ENCODE results near the gene ANKRD63. TPM values are rescaled to one million over a fixed set of nuclear protein-coding genes. Genes with fewer than 3 reads are reported as not detected.

ANKRD63 gene
- total RNA-seq, 2 experiments from 2014 or later = 0.17 TPM; not detected in 1

DNA sequence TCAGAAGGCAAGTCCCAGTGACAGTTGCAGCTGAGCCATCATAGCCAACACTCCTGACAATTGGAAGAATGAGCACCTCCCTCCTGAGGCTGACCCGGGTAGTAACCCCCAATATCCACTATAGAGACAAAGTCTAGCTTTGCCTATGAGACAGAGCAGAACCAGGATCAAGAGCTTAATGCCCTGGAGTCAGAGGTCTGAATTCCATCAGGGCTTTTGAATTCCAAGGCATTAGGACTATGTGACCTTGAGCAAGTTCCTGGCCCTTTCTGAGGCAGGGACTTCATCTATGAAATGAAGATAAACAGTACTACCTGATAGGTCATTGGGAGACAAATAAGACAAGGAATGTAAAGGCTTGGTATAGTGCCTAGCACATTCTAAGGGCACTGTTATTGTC, 37.5 kb upstream of the ANKRD63 start:
- ChIA-PET POLR2A (interaction anchor here (1.0 kb wide), 1 partner anchor 12 kb away, joined by 3 read pairs; no protein-coding TSS in a partner anchor), CTCF (interaction anchor here (0.8 to 9.5 kb wide), 7 partner anchors 10 to 103 kb away, joined by 3 to 95 read pairs (median 5); partner anchors contain the start of genes ANKRD63, CCDC9B and PLCB2)

DNA sequence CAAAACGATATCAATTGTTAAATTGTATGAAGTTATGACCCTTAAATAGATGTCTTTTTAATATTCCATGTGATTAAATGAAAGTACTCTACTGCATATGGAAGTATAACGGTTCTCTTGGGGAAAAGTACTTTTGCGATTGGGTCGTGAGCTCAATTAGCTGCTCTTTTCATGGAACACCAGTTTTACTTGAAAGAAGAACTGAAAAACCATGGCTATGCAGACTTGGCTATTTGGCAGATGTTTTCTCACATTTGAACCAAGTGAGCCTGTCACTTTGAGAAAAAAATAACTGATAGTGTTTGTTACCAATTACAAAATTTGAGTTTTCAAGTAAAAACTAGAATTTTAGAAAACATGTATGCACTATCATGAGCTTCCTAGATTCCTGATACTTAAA, 34.7 kb upstream of the ANKRD63 start:
- POLR2A ChIA-PET = interaction anchor here (0.6 kb wide), 1 partner anchor 92 kb away, joined by 3 read pairs; no protein-coding TSS in a partner anchor
- CTCF ChIA-PET = interaction anchor here (1.2 to 9.5 kb wide), 5 partner anchors 9 to 50 kb away, joined by 3 to 95 read pairs (median 3); partner anchors contain the start of gene CCDC9B

DNA sequence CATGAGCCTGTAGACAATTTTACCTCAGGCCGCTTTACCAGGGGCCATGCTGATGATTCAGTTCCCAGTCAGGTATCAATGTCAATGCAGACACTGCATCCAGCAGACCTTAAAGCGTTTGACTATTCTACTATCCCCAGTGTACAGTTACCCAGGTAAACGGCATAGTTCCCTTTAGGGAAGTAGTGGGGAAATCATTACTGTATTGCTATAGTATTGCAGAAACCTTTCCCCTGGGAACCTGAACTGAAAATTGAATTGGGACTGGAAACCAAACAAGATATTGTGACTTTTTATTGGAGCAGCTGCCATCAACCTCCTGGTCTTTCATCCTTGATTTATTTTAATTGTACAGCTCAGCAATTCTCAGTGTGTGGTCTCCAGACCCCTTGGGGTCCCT, 34.1 kb upstream of the ANKRD63 start:
- ChIA-PET CTCF (interaction anchor here (0.6 to 9.5 kb wide), 4 partner anchors 21 to 51 kb away, joined by 3 to 95 read pairs (median 3); partner anchors contain the start of gene CCDC9B), POLR2A (interaction anchor here (0.6 kb wide), 1 partner anchor 91 kb away, joined by 3 read pairs; no protein-coding TSS in a partner anchor)

DNA sequence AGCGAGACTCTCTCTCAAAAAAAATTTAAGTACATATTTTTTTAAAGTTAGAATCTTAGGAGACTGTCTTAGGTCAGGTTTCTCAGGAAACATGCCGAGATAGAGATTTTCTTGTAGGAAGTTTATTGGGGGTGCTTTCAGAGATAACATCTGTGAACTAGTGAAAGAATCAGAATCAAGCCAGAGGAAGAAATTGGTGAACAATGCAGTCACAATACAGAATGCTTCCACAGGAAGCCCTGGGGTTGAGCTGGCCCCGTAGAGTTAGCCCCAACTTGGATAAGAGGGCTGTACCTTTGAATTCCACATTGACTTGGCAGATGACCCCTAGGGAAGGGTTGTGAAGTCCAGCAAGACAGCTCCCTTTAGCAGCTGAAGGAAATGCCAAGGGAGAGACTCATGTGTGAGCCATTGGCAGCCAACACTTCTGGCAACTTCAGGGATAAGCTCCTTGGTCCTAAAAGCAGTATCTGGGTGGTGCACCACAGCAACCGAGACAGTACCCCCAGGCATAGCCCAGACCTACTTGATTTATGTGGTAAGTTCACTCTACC, 31.9 kb upstream of the ANKRD63 start:
- POLR2A ChIA-PET = no interaction called here
- CTCF ChIA-PET = interaction anchor here (1.6 to 9.5 kb wide), 3 partner anchors 23 to 40 kb away, joined by 5 to 95 read pairs (median 10); partner anchors contain the start of gene CCDC9B

DNA sequence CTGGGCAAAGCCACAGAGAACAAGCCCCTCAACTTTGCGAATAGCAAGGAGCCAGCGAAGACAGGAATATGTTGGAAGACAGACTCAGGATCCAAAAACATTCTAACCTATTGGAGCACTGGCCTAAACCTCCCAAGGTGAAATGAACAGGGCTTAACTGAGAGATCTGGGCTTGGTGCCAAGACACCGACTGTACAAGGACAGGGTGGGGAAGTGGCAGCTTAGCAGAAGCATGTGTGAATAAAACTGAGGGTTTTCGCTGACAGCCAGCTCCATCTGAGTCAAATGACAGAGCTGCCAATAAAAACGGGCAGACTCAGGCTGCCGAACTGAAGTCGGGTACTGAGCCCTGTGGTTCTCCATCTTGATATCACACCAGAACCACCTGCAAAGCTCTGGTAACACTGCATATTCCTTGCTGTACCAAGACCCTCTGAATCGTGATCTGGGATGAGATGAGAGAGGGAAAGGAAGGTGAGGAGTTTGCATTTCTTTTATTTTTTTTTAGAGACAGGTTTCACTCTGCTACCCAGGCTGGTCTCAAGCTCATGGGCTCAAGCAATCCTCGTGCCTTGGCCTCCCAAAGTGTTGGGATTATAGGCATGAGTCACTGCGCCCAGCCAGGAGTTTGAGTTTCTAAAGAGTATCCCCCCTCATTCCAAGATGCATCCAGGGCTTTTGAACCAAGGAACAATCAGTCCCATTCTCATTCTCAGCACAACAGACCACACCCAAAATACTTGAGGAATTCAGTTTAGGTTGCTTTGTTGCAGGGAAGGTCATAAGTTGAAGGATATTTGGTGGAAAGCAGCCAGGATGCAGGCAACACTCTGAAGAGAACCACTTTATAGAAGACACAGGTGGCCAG, 30.9 kb upstream of the ANKRD63 start:
- CTCF ChIA-PET = interaction anchor here (0.6 to 7.9 kb wide), 5 partner anchors 7 to 247 kb away, joined by 3 to 102 read pairs (median 10); partner anchors contain the start of gene INAFM2

DNA sequence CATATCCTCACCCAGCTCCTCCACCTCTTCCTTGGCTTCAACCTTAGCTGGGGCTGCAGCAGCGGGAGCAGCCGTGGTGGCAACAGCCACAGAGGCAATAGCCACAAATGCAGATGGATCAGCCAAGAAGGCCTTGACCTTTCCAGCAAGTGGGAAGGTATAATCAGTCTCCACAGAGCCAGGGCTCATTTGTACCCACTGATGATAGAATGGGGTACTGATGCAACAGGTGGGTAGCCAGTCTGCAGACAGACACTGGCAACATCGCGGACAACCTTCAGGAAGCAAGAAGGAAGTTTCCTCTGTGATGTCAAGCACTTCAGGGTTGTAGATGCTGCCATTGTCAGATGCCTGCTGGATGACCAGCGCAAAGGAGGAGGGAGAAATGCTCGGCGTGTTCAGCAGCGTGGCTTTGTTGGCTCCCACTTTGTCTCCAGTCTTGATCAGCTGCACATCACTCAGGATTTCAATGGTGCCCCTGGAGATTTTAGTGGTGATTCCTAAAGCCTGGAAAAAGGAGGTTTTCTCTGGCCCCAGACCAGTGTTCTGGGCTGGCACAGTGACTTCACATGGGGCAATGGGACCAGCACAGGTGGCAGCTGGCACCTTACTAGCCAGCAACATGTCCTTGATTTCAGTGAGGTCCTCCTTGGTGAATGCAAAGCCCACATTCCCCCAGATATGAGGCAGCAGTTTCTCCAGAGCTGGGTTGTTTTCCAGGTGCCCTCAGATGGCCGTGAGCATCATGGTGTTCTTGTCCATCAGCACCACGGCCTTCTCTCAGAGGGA, 29.7 kb upstream of the ANKRD63 start:
- ChIA-PET CTCF (interaction anchor here (1.4 to 7.9 kb wide), 5 partner anchors 9 to 39 kb away, joined by 6 to 102 read pairs (median 59); partner anchors contain the start of gene INAFM2), POLR2A (no interaction called here)

More for the DNA sequence above, 30.9 kb upstream of the ANKRD63 start:
- POLR2A ChIA-PET = no interaction called here

DNA sequence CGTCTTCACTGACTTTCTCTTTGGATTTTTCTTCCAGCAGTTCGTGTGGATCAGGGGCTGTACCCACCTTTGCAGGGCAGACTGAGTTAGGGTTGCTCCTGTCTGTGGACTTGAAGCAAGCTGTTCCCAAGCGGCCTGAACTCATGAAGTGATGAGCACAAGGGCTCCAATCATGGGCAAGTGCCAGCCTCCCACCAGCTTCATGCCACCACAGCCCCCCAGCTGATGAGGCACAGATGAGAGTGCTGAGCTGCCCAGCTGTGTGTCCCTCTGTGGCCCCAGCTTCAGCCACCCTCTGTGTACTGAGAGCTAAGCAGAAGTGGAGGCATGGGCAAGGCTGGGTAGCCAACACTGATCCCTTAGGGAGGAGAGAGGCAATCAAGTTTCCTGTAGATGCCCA, 28.1 kb upstream of the ANKRD63 start:
- ChIA-PET POLR2A (no interaction called here), CTCF (interaction anchor here (0.7 to 7.9 kb wide), 9 partner anchors 10 to 478 kb away, joined by 3 to 102 read pairs (median 5); partner anchors contain the start of genes ANKRD63 and INAFM2)

DNA sequence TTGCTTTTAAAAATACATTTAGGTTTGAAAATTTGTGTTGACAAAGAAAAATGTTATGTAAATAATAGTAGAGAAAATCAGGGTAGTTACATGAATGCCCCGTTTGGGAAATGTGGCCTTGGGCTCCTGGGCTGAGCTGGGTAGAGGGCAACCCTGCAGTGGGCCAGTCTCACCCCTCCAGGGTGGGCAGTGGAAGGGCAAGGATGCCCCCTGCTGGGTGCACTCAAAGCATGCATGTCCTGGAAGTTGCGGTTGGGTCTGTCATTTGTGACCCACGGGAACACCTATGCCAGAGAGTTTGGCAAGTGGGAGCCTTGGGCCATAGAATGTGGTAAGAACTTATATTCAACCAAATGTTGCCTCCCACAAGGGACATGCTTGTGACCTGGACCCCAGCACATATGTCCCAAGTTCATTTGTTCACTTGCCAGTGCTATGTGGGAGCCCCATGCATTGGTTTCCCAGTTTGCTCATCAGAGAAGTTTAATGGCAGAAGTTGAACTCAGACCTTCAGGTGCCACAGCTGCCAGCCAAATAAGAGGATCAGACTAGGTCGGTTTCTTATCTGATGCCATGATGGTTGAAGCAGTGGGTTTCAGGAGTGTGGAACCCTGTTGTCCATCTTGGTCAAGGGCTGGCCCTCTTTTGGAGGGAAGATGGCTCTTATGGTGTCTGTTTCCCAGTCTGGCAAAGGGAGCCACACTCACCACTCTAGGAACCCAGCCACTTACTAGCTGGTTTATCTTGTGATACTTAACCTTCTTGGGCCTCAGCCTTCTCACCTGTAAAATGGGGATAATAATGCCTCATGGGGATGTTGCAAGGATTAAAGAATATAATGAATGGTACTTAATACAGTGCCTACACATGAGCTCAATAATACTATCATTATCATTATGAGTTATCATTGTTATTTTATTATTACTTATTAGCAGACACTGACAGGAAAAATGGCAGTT, 27.4 kb upstream of the ANKRD63 start:
- POLR2A ChIA-PET = interaction anchor here (1.6 to 2.0 kb wide), 2 partner anchors 27 to 31 kb away, joined by 6 to 7 read pairs; partner anchors contain the start of gene ANKRD63
- CTCF ChIA-PET = interaction anchor here (0.7 to 7.9 kb wide), 12 partner anchors 11 to 478 kb away, joined by 3 to 102 read pairs (median 5); partner anchors contain the start of genes ANKRD63 and INAFM2

DNA sequence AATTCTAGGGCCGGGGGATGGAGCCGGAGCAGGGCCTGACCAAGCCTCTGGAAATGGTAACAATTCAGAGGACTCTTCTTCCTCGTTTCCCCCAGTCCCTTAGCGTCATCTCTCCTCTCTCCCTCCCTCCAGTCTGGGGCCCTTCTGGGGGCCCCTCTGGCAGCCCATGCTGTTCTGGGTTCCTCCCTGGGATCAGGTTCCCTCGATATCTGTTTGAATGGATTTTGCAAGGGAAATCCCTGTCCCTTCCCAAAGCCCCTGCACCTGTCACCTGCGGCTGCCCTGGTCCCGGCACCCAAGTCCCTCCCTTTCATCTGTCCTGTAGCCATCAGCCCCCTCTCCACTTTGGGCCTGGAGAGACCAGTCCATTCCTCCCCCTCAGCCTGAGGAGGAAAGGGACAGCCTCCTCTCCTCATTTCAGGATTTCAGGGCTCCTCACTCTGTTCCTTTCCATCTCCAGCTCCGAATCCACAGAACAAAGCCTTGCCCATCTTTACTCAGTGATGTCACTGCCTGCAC, 26.5 kb upstream of the ANKRD63 start:
- ChIA-PET CTCF (interaction anchor here (0.8 to 7.9 kb wide), 12 partner anchors 8 to 231 kb away, joined by 3 to 102 read pairs (median 4); partner anchors contain the start of gene INAFM2), POLR2A (interaction anchor here (1.6 to 2.0 kb wide), 2 partner anchors 26 to 30 kb away, joined by 6 to 7 read pairs; partner anchors contain the start of gene ANKRD63)

DNA sequence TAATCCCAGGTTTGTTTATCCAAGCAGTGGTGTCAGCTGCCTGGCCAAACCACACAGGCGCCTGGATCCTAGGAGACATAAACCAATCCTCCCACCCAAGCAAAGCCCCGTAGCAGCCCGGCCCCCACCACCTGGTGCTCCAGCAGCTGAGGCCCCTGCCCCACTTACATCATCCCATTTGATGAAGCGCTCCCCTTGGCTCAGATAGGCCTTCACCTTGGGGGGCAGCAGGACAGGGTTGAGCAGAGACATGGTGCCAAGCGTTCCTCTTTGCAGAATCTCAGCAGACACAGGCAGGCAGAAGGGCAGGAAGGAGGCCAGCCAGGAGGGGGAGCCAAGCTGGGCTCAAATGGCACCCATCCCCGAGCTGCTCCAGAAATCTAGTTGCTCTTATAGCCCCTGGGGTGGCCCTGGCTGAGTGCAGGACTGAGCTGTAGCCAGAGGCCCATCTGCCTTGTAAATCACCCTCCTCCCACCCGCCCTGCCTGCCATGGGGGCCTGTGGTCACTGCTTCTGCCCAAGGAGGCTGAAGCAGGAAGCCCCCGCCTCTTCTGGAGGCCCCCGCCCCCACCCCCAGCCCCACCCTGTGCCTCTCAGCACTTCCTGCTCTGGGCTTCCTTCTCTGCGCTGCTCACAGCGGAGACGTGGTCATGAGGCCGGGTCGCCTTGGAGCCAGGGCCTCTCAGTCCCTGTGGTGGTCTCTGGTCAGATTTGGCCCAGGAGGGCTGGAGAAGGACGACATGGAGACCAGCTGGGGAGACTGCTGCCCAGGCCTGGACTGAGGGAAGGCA, 24.8 kb upstream of the ANKRD63 start, which contains the start of gene PLCB2:
Gene PLCB2, minus strand, starts transcription at position 515 of the 791 bp plus-strand sequence. Its CDS starts 263 bp downstream, at position 252.
- ChIA-PET POLR2A (interaction anchor here (0.6 to 2.0 kb wide), 7 partner anchors 13 to 261 kb away, joined by 3 to 7 read pairs (median 4); partner anchors contain the start of genes ANKRD63 and INAFM2), CTCF (interaction anchor here (0.8 to 7.9 kb wide), 16 partner anchors 12 to 260 kb away, joined by 3 to 102 read pairs (median 4); partner anchors contain the start of genes ANKRD63, BAHD1, INAFM2 and IVD)

DNA sequence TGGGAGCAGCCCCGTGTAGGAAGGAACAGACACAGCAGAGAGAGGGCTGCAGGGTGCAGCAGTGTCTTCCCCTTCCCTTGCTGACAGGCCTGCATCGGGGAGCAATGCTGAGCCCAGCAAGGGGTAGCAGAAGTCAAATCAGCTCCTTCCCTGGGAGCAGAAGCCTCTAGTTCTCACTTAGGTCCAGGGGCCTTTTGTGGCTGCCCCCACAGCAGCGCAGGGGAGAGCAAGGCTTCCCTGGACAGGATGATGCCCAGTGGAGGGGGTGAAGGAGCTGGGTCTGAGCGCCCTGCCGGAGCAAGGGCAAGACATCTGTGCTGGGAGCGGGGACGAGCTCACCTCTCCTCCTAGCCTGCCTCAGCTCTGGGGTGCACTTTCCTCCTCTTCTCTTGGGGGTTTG, 24.0 kb upstream of the ANKRD63 start:
- POLR2A ChIA-PET = interaction anchor here (1.2 to 1.8 kb wide), 3 partner anchors 16 to 27 kb away, joined by 3 to 7 read pairs (median 4); partner anchors contain the start of gene INAFM2

DNA sequence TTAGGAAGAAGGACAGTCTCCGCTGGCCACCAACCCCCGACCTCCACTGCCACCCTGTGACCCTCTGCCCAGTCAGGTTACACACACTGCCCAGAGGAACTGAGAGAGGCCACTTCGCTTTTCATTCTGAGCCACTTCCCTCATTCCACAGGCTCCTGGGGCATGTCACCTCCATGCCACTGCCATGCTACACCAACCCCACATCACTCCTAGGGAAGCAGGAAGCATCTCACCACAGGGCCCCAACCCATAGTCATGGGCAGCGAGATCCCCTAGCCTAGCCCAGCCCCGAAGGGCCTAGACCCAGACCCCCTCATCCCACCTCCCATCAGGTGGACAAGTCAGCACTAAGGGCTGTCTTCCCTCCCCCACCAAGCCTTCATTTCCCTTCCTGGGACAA, 23.5 kb upstream of the ANKRD63 start:
- CTCF ChIA-PET = interaction anchor here (1.1 to 7.9 kb wide), 5 partner anchors 18 to 38 kb away, joined by 3 to 102 read pairs (median 14); partner anchors contain the start of gene ANKRD63
- POLR2A ChIA-PET = no interaction called here

More for the DNA sequence above, 24.0 kb upstream of the ANKRD63 start:
- CTCF ChIA-PET = interaction anchor here (0.8 to 7.9 kb wide), 12 partner anchors 12 to 134 kb away, joined by 3 to 102 read pairs (median 6); partner anchors contain the start of genes ANKRD63, BAHD1 and INAFM2

DNA sequence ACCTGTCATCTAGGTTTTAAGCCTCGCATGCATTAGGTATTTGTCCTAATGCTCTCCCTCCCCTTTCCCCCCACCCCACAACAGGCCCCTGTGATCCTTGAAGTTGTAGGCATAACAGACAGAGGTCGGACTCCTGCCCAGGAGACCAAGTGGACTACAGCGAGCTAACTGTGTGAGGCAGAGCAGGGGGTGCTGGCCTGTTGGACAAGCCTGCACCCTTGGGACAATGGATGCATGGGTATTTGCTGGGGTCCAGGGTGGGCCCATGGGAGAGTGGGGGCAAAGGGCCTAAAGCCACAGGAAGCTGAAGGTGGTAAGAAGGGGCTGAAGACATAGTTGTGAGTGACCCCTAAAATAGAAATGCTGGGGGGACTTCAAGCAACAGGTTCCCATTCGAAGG, 22.4 kb upstream of the ANKRD63 start:
- ChIA-PET POLR2A (no interaction called here), CTCF (interaction anchor here (0.9 to 1.1 kb wide), 2 partner anchors 26 to 59 kb away, joined by 4 to 5 read pairs; no protein-coding TSS in a partner anchor)

DNA sequence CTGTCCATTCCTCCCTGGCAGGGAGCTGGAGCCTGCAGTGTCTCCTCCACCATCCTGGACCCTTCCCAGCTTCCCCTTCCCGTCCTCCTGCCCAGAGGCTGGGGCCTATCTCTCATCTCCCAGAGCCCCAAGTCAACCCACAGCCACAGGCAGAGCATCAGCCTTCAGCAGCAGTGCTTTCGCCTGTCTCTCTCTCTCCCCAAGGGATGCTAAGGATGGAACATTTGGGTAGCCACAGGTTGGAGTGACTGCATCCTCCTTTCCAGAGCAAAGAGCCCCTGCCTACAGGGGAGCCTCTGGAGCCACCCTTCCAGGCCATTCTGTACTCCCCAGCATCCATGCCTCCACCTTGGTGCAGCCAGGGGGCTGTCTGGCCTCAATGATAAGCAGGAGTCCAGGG, 20.7 kb upstream of the ANKRD63 start:
- CTCF ChIA-PET = interaction anchor here (1.0 to 1.9 kb wide), 2 partner anchors 21 to 24 kb away, joined by 3 to 5 read pairs; partner anchors contain the start of gene ANKRD63
- POLR2A ChIA-PET = no interaction called here

DNA sequence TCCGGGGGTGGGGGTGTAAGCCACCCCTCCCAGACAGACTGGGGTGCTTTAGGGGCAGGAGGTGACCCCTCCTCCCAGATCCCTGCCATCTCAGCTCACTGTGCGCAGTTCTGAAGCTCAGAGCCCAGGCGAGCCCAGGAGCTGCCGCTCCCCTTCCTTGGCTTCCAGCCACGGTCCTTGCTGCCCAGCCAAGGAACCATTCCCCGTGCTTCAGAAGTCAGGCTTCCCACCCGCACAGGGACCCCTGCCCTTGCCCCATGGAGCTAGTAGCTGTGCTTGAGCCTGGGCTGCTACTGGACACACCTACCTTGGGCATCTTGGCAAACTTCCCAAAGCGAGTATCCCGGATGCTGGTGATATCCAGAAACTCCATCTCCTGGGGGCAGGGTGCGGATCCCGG, 20.1 kb upstream of the ANKRD63 start:
- POLR2A ChIA-PET = no interaction called here
- CTCF ChIA-PET = interaction anchor here (1.0 to 1.9 kb wide), 2 partner anchors 20 to 24 kb away, joined by 3 to 5 read pairs; partner anchors contain the start of gene ANKRD63
